GM13976 (cell line): ENCODE measurements around the gene CHAMP1.

Experiments
- DNase-seq: peaks from one replicate; pipeline ENCODE4 v3.0.0; 2012; ENCODE audit warnings: low spot score
- CTCF ChIP-seq: IDR thresholded peaks from 2 replicates; pipeline ENCODE4 v1.5.1; 2012; ENCODE audit warnings: borderline replicate concordance, mild to moderate bottlenecking; ENCODE audit not compliant: insufficient read depth; ENCODE audit errors: extremely low read depth, missing control alignments, control extremely low read depth
- in situ Hi-C: fragments of 300-500 bp; cut with MboI; formaldehyde crosslinking; loops from one replicate; pipeline ENCODE4 v1.12.0; 2022; ENCODE audit warnings: low sequenced_read_pairs, mixed read lengths, inconsistent platforms; ENCODE audit not compliant: unreplicated experiment

CHAMP1 gene

GRCh38 chr13:114275304-114275703, 39.0 kb upstream of the CHAMP1 start:
- no peak for TF ChIP-seq CTCF
- in situ Hi-C loops, result no loop called here
- no peak for DNase-seq

- in situ Hi-C loops, result no loop called here
- no peak for TF ChIP-seq CTCF
- DNase-seq, result no peak
These were observed 35.2 kb upstream of the CHAMP1 start for GRCh38 chr13:114279146-114279545.

GRCh38 chr13:114279758-114280355, 34.4 kb upstream of the CHAMP1 start:
- in situ Hi-C loops, result no loop called here
- DNase-seq, result no peak
- no peak for TF ChIP-seq CTCF

- no peak for TF ChIP-seq CTCF
- DNase-seq, result peak; percentile 92
- in situ Hi-C loops, result no loop called here
These were observed 32.8 kb upstream of the CHAMP1 start, which contains the start of gene UPF3A for GRCh38 chr13:114281351-114282040. Gene UPF3A, plus strand, starts transcription at chr13:114281601. Its CDS starts 39 bp downstream, at chr13:114281640.

- in situ Hi-C loops, result no loop called here
- peak; percentile 81 for DNase-seq
These were observed 32.1 kb upstream of the CHAMP1 start for GRCh38 chr13:114282041-114282670.

GRCh38 chr13:114283576-114283975, 30.7 kb upstream of the CHAMP1 start:
- no peak for DNase-seq
- in situ Hi-C loops, result no loop called here
- no peak for TF ChIP-seq CTCF

More at GRCh38 chr13:114282041-114282670, 32.1 kb upstream of the CHAMP1 start:
- TF ChIP-seq CTCF, result no peak
